GM19468 (cell line): Measurements from ENCODE around the gene PRSS38.

ENCODE experiments used
- ATAC-seq: cut with Tn5 transposase; IDR thresholded peaks from one replicate; pipeline ENCODE4 v1.9.1; 2021; ENCODE audit warnings: mild to moderate bottlenecking, moderate library complexity, moderate number of reproducible peaks; ENCODE audit not compliant: unreplicated experiment; ENCODE audit errors: extremely low read depth

Gene PRSS38

GRCh38 chr1:227815468-227816409, at the start of gene PRSS38:
PRSS38 (plus strand) TSS chr1:227815675; CDS start chr1:227815717, 42 bp downstream.
- no peak for ATAC-seq

DNA sequence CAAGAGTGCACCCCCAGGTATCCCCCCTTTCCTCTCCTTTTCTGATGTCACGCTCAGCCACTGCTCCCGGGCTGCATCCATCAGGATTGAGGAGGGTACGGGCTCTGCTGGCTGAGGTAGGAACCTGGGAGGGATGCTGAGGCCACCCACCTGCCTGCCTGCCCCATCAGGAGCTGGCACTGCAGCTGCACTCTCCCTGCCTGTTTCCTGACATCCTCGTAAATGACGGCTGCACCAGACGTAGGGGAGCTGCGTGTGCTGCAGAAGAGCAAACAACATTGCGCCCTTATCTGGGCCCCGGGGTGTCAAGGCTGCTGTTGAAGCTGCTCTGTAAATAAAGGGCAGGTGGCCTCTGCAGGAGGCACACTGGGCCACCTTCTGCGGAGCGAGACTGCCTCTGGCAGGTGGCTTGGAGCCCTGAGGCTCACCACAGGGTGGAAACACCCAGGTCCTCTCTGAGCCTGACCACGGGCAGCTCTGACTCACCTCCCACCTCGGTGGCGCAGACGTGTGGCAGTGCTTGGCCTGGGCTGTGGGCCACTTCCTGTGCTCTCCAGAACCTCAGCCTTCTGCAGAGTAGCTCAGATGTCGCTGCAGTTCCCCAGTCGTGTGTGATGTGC, 49.4 kb upstream of the PRSS38 start:
- ATAC-seq = no peak

DNA sequence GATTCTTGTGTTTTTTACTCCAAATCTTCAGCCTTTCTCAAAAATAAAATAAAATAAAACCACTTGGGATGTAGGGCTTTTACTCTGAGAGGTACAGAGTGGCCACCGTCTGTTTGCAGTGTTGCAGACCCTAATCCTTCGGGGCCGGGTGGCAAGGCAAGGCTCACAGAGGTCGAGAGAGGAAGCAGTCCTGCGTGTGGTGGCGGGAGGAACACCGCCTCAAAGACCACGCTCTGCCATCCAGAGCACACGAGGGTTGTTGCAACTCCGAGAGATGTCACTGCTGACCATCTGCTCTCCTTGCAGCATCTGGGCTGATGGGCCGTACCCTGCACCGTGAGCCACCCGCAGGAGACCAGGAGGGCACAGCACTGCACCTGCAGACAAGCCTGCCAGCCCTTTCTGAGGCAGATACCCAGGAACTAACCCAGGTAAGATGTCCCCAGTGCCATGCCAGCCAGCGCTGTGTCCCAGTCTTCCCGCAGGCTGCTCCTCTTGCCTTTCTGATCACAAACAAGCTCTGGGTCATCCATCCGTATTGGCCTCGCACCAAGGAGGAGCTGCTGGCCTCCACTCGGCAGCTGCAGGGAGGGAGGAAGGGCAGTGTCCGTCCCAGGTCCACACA, 48.7 kb upstream of the PRSS38 start:
- ATAC-seq = no peak

DNA sequence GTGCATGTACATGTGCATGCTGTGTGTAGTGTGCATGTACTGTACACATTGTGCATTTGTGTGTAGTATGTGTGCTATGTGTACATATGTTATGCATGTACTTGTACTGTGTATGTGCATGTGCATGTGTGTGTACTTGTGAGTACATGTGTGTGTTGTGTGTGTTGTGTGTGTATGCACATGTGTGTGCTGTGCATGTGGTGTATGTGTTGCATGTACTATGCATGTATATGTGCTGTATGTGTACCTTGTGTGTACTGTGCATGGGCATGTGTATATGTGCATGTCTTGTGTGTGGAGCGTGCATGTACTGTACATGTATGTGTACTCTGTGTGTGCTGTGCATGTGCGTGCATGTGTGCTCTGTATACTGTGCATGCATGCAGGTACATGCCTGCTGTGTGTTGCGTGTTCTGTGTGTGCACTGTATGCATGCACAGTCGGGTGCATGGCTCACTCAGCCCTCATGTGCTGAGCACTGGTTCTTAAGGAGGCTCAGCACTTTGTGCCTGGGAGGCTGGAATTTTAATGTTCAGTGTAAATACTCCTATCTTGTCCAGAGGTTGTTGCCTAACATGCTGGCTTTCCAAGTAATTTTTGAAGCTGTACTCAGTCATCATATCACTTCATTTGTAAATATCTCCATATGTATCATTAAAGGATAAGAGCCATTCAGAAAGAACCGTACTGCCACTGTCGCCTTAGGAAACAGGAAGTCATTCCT, 47.9 kb upstream of the PRSS38 start:
- ATAC-seq = no peak

- no peak for ATAC-seq
Measured at GRCh38 chr1:227768125-227768439, 47.4 kb upstream of the PRSS38 start.

GRCh38 chr1:227768640-227769039, 46.8 kb upstream of the PRSS38 start:
- ATAC-seq = no peak

DNA sequence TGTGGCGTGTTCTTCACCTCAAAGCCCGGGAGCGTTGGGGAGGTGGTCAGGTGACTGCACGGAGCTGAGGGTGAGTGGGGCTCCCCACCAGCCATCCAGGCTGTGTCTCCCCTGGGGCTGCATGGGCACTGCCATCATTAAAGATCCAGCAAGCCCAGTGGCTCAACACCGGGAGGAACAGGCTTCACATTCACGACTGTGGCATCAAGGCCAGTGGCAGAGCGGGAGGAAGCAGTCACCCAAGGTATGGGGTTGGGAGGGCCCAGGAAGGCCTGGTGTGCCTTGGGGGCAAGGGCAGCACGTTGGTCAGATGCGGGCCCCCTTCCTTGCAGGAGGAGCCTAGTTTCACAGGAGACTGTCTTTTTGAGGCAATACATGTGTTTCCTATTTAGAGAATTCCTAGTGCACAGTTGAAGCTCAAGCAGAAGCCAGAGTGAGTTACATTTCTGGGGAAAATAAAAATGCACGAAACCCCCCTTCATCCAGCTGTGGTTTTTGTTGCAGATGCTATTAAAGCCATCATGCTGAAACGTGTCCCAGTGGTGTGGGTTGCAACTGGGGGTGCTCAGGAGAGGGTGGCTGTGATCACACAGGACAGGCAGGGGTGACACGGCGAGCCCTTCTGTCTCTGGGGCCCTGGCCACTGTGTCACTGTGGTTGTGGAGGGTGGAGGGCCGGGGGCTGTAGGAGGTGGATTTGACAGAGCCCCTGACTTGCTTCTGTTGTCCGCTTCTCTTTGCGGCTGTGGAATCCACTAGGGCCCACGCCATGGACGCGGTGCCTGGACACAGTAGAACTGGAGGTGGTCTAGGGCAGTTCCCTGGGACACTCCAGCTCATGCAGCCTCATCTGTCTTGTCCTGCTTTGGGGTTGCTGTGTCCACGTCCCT, 46.2 kb upstream of the PRSS38 start:
- ATAC-seq = no peak

GRCh38 chr1:227769936-227770494, 45.5 kb upstream of the PRSS38 start:
- no peak for ATAC-seq

GRCh38 chr1:227770812-227771211, 44.7 kb upstream of the PRSS38 start:
- no peak for ATAC-seq

- no peak for ATAC-seq
Measured at GRCh38 chr1:227771326-227771725, 44.1 kb upstream of the PRSS38 start.

DNA sequence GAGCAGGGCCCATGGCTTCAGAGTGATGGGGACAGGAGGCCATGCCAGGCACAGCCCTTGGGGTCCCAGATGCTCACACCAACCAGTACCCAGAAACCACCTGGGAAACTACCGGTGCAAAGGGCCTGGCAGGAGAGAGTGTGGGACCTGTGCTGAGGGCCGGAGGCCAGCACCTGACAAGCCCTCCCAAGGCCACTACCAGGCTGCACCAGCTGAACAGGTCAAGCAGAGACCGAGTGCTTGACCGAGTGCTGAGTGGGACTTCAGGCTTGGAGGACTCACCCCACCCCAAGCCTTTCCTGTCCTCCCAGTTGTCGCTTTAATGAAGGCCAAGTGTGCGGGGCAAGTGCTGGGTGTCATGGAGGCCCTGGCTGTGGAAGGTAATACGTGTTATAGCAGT, 43.7 kb upstream of the PRSS38 start:
- ATAC-seq = no peak

GRCh38 chr1:227773558-227773957, 41.9 kb upstream of the PRSS38 start:
- ATAC-seq = no peak

- ATAC-seq = no peak
Measured at GRCh38 chr1:227774051-227774731, 41.3 kb upstream of the PRSS38 start.

DNA sequence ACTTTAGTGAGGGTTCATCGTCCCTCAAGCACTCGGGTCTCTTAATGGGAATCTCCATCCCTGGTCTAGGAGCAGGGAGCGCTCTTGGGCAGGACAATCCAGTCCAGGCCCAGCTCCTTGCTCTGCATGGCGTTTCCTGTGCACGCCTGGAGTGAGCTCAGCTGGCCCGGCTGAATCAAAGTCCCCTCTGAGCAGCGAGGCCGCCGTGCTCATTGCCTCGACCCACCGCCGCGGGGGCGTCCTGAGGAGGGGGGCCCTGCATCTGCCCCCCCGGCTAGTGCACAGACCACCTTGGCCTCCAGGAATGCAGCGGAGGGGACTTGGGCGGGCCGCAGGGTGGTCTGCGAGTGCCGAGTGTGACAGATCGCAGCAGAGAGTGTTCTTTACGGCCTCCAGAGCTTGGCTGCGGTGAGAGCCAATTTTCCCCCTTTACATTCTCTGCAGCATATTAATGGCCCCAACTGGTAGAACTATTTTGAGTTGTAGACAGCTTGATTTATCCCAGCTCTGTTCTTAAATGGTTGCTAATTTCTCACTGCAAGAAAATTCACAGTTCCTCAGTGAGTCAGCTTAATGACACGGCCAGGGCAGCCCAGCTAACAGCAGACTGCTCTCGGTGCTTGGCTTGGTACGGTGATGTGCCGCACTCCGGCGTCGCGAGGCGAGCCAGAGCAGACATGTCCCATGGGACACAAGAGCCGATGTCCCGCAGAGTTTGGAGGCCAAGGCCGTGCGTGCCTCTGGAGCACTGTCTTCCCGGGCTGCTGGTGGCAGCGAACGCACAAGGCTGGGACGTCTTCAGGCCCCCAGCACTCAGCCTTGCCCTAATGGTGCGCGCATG, 40.4 kb upstream of the PRSS38 start:
- ATAC-seq = no peak

GRCh38 chr1:227775841-227776240, 39.6 kb upstream of the PRSS38 start:
- no peak for ATAC-seq

DNA sequence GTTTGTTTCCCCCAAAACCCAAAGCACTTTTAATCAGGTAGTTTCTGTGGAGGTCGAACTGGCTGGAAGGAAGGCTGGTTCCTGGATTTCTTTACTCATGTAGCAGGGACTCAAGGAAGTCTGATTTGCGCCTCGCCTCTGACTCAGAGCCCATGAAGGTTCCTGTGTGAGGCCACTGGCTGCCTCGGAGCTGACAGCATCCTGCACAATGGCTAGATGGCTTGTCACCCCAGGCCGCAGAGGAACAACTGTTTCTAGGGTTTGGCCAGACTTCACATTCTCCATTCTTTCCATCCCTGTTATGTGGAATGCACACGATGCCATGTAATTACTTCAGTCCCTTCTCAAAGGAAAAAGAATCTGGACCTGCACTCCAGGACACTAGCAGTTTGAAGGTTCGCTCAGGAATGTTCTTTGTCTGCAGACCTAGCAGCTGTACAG, 39.1 kb upstream of the PRSS38 start:
- ATAC-seq = no peak

DNA sequence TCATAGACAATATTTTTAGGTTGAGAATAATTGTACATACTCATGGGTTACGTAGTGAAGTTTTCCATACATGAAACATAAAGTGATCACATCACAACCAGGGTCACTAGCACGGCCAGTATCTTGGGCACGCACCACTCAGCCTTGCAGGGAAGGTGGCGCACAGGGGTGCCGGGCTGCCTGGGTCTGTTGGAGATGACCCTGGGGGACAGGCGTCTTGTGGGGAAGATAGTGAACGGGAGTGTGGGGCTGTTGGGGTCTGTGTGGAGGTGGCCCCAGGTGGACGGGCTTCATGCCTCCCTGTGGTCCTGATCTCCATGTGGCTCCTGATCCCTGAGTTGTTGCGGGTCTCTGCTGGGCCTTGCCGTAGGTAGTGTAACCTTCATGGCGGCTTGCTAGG, 38.3 kb upstream of the PRSS38 start:
- no peak for ATAC-seq

GRCh38 chr1:227777646-227778045, 37.8 kb upstream of the PRSS38 start:
- ATAC-seq = no peak
